Activated CD4-positive, alpha-beta T cell treated with anti-CD3 and anti-CD28 coated beads for 36 hours (primary cell): Measurements from ENCODE around the gene JAKMIP2. TPM values are rescaled to one million over a fixed set of nuclear protein-coding genes. Genes with fewer than 3 reads are reported as not detected.
"Not testable (repeated sequence)": the region's sequence is repeated elsewhere in the genome, so short reads cannot be mapped to it uniquely, and the experiment has no call there.

ENCODE experiments used
- ATAC-seq: fragments of 200-7000 bp; cut with Tn5 transposase; one replicate; pipeline ENCODE4 v1.10.0; 2021; ENCODE audit warnings: mild to moderate bottlenecking, moderate library complexity
- CTCF ChIA-PET: fragments of 350-600 bp; sonication (Branson Sonifier 250); formaldehyde crosslinking; loops from one replicate; lab custom pipeline; 2021; ENCODE audit warnings: antibody characterized with exemption; lab: Charles Lee
- POLR2A ChIA-PET: fragments of 350-600 bp; sonication (Branson Sonifier 250); formaldehyde crosslinking; loops from one replicate; lab custom pipeline; 2021; ENCODE audit warnings: antibody characterized with exemption, inconsistent platforms; lab: Charles Lee
- DNase-seq: peaks from one replicate; pipeline ENCODE4 v3.0.0-alpha.2; 2020
- H3K27ac Mint-ChIP-seq: one replicate; pipeline ENCODE4 v1.8.0; 2021; ENCODE audit warnings: mixed read lengths
- H3K27me3 Mint-ChIP-seq: one replicate; pipeline ENCODE4 v1.8.0; 2021; ENCODE audit warnings: mixed read lengths
- H3K36me3 Mint-ChIP-seq: one replicate; pipeline ENCODE4 v1.8.0; 2021; ENCODE audit warnings: low read depth, mixed read lengths
- H3K4me1 Mint-ChIP-seq: one replicate; pipeline ENCODE4 v1.8.0; 2021; ENCODE audit warnings: mixed read lengths
- H3K4me3 Mint-ChIP-seq: one replicate; pipeline ENCODE4 v1.8.0; 2021; ENCODE audit warnings: mild to moderate bottlenecking, moderate library complexity, mixed read lengths
- H3K9me3 Mint-ChIP-seq: one replicate; pipeline ENCODE4 v1.8.0; 2021; ENCODE audit warnings: low read depth, mixed read lengths
- intact Hi-C, 2 experiments: fragments of 100-400 bp; cut with DNase I in 1 of 2; cut with micrococcal nuclease in 1 of 2; formaldehyde crosslinking; loops; one replicate each; pipeline versions ENCODE4 v1.14.2 to v1.15.1; 2022 to 2024; cut with DNase I, micrococcal nuclease
- total RNA-seq, 2 experiments: library from RNA; stranded (reverse); gene quantifications; one replicate each; pipeline ENCODE4 v1.2.3, GENCODE V29; 2021

JAKMIP2 gene
- total RNA-seq: 1 to 10 TPM; 3.4 to 3.9 TPM

DNA sequence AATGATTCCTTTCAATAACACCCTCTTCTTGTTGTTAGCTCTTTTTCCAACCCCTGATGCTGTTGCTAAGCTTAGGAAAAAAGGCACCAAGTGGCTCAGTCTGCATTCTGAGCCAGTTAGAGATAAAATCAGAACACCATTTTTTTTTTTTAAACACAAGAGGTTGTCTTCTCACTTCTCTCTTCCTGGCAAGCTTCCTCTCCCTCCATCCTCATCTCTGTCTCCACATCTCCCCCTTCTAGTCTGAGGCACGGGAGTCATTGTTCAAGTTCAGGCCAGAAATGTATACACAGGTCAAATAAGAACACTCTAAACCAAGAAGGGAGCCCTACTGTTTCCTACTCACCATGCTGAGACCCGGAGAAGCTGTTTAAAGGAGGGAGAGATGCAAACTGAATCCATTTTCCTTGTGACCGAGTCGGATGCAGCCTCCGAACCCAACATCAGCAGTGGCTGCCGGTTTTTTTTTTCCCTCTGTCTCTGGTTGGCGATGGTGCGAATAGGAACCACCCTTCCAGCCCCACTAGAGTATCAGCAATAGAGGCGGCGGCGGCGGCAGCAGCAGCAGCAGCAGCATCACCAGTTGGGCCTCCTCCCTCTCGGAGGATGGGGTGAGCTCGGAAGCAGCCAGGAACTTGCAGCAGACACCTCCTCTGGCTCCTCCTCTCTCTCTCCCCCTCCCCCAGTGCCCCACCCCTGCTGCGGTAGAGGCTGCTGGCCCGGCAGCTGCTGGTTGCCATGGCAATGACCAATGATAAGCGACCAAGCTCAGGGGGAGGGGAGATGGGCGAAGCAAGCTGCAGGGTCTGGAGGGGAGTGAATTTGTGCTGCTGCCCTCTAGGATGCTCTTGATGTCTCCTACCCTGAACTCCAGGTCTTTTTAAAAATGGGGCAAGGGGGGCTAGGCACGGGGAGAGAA, at the start of gene JAKMIP2:
Gene JAKMIP2, minus strand, starts transcription at position 619 of the 919 bp plus-strand sequence. CDS start 110,922 bp downstream, outside the sequence.
- Mint-ChIP-seq H3K27me3 (no peaks in the 10 kb centered on the region), H3K4me3 (peak within 1 kb of the TSS; percentile 79), H3K4me1 (peaks cover 14% of the 10 kb centered on the region), H3K9me3 (no peaks in the 10 kb centered on the region), H3K27ac (peak within 1 kb of the TSS; percentile 82), H3K36me3 (no peaks in the 10 kb centered on the region)
- DNase-seq (peak; percentile 93), ATAC-seq (peak; percentile 98)
- intact Hi-C loops: loop anchor here in 1 of 2 experiments (1.0 kb wide), 1 partner anchor 601 kb away; the partner anchor contains the start of gene FBXO38
- POLR2A ChIA-PET: no interaction called here
- CTCF ChIA-PET: interaction anchor here (0.6 to 1.0 kb wide), 5 partner anchors 15 to 305 kb away, joined by 3 read pairs; no protein-coding TSS in a partner anchor

GRCh38 chr5:147831465-147831864, 48.9 kb upstream of the JAKMIP2 start, which contains the start of gene SPINK1:
Gene SPINK1, minus strand, starts transcription at chr5:147831671. Its CDS starts 94 bp downstream, at chr5:147831577.
- H3K27me3 Mint-ChIP-seq: peaks cover 10% of the 10 kb centered on the region
- ATAC-seq: no peak
- ChIA-PET POLR2A (no interaction called here), CTCF (no interaction called here)
- H3K9me3 Mint-ChIP-seq: no peaks in the 10 kb centered on the region
- no peaks in the 10 kb centered on the region for H3K4me1 Mint-ChIP-seq
- no peaks in the 10 kb centered on the region for H3K36me3 Mint-ChIP-seq
- intact Hi-C loops: no loop called here
- H3K4me3 Mint-ChIP-seq: no peak within 1 kb of the TSS
- H3K27ac Mint-ChIP-seq: no peak within 1 kb of the TSS
- DNase-seq: no peak

- Mint-ChIP-seq H3K4me3 (no peak overlapping the region), H3K9me3 (no peaks in the 10 kb centered on the region), H3K27me3 (peaks cover 10% of the 10 kb centered on the region), H3K4me1 (no peaks in the 10 kb centered on the region), H3K36me3 (no peaks in the 10 kb centered on the region), H3K27ac (no peak overlapping the region)
- CTCF ChIA-PET: interaction anchor here (0.5 to 1.8 kb wide), 3 partner anchors 199 to 1775 kb away, joined by 3 to 12 read pairs (median 3); no protein-coding TSS in a partner anchor
- DNase-seq (no peak), ATAC-seq (no peak)
- intact Hi-C loops: no loop called here
- POLR2A ChIA-PET: no interaction called here
Observed at GRCh38 chr5:147830035-147830434, 47.5 kb upstream of the JAKMIP2 start.

DNA sequence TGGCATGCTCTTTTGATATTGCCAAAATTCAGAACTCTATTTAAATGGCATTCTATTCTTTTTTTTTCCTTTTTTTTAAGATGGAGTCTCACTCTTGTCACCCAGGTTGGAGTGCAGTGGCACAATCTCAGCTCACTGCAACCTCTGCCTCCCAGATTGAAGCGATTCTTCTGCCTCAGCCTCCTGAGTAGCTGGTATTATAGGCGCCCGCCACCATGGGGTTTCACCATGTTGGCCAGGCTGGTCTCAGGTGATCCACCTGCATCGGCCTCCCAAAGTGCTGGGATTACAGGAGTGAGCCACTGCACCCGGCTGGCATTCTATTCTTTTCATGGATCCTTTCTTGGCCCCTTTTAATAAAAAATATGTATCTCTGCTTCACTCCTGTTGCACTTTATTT, 44.5 kb upstream of the JAKMIP2 start:
- H3K27me3 Mint-ChIP-seq, POLR2A ChIA-PET, H3K9me3 Mint-ChIP-seq, DNase-seq, H3K4me3 Mint-ChIP-seq, H3K27ac Mint-ChIP-seq, intact Hi-C loops, H3K36me3 Mint-ChIP-seq, H3K4me1 Mint-ChIP-seq, ATAC-seq: not testable (repeated sequence)
- CTCF ChIA-PET: interaction anchor here (1.4 kb wide), 1 partner anchor 199 kb away, joined by 6 read pairs; no protein-coding TSS in a partner anchor

DNA sequence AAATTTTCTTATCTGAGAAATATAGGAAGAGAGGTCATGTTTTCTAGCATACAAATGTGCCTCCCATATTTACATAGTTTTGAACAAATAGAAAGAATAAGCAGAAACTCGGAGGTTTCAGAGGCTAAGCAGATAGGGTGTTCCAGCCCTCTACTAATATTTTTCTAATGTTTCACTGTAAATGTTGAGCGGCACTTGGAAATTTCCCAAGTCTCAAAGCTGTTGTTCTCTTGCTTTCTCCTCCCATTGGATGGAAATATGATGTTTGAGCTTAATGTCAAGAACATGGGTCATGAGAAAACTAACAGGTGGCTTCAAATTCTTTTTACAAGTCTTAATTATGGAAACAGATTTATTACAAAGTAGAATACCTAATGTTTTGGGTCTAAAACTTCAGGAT, 43.8 kb upstream of the JAKMIP2 start:
- Mint-ChIP-seq H3K4me1 (no peaks in the 10 kb centered on the region), H3K27ac (no peak overlapping the region), H3K4me3 (no peak overlapping the region), H3K9me3 (no peaks in the 10 kb centered on the region), H3K36me3 (no peaks in the 10 kb centered on the region), H3K27me3 (peaks cover 7% of the 10 kb centered on the region)
- DNase-seq (no peak), ATAC-seq (no peak)
- CTCF ChIA-PET: interaction anchor here (1.4 kb wide), 1 partner anchor 199 kb away, joined by 6 read pairs; no protein-coding TSS in a partner anchor
- intact Hi-C loops: no loop called here
- POLR2A ChIA-PET: no interaction called here

DNA sequence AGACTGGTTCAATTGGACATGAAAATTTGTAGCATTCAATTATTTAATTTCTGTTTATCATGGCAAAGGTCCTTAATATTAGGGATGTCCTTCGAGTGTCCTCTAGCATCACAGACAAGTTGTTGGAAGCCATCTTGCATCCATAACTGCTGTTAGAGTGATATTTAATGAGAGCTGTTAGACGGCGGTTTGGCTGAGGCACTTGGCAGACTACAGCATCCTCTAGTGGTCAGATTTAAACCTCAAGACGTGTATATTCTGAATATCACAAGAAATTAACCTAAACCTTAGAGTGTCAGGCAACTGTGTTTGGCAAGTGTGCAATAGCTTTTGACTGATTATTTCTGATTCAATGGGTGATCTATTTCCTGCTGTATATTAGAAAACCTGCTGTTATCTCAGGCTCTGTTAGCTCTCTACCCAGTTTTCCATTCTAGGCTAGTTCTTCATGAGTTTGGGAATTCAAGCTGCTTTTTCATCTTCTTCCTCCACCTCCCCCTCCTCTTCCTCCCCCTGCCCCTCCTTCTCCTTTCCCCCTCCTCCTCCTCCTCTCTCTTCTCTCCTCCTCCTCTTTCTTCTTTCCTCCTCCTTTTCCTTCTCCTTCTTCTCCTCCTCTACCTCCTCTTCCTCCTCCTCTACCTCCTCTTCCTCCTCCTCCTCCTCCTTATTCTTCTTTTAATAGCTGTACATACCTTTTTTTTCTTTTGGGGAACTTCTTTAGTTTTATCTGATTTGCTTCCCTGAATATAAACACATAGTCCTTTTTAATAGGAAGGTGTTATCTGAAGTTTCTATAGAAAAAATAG, 40.4 kb upstream of the JAKMIP2 start:
- ChIA-PET POLR2A (no interaction called here), CTCF (interaction anchor here (0.6 to 4.4 kb wide), 13 partner anchors 9 to 207 kb away, joined by 3 to 108 read pairs (median 4); no protein-coding TSS in a partner anchor)
- Mint-ChIP-seq H3K27me3 (peaks cover 2% of the 10 kb centered on the region), H3K4me3 (no peak overlapping the region), H3K27ac (no peak overlapping the region), H3K36me3 (no peaks in the 10 kb centered on the region), H3K4me1 (no peaks in the 10 kb centered on the region), H3K9me3 (no peaks in the 10 kb centered on the region)
- intact Hi-C loops: loop anchor here (1.0 to 5.0 kb wide), 3 partner anchors 195 to 371 kb away; no protein-coding TSS in a partner anchor
- peak; percentile 80 for ATAC-seq
- peak; percentile 56 for DNase-seq

- POLR2A ChIA-PET, ATAC-seq, H3K27ac Mint-ChIP-seq, DNase-seq, H3K27me3 Mint-ChIP-seq, H3K36me3 Mint-ChIP-seq, H3K4me3 Mint-ChIP-seq, H3K9me3 Mint-ChIP-seq, H3K4me1 Mint-ChIP-seq: not testable (repeated sequence)
- intact Hi-C loops: loop anchor here (1.0 to 5.0 kb wide), 3 partner anchors 194 to 370 kb away; no protein-coding TSS in a partner anchor
- CTCF ChIA-PET: interaction anchor here (0.6 to 4.4 kb wide), 10 partner anchors 8 to 197 kb away, joined by 3 to 108 read pairs (median 5); no protein-coding TSS in a partner anchor
Observed at GRCh38 chr5:147822222-147822621, 39.7 kb upstream of the JAKMIP2 start.

GRCh38 chr5:147821766-147822165, 39.2 kb upstream of the JAKMIP2 start:
- intact Hi-C loops: loop anchor here (1.0 to 5.0 kb wide), 3 partner anchors 193 to 369 kb away; no protein-coding TSS in a partner anchor
- no peak overlapping the region for H3K27ac Mint-ChIP-seq
- no peaks in the 10 kb centered on the region for H3K36me3 Mint-ChIP-seq
- no peaks in the 10 kb centered on the region for H3K27me3 Mint-ChIP-seq
- ATAC-seq: no peak
- ChIA-PET CTCF (interaction anchor here (1.7 to 4.4 kb wide), 2 partner anchors 181 to 192 kb away, joined by 13 to 108 read pairs; no protein-coding TSS in a partner anchor), POLR2A (no interaction called here)
- no peak for DNase-seq
- no peak overlapping the region for H3K4me3 Mint-ChIP-seq
- no peaks in the 10 kb centered on the region for H3K4me1 Mint-ChIP-seq
- H3K9me3 Mint-ChIP-seq: no peaks in the 10 kb centered on the region

DNA sequence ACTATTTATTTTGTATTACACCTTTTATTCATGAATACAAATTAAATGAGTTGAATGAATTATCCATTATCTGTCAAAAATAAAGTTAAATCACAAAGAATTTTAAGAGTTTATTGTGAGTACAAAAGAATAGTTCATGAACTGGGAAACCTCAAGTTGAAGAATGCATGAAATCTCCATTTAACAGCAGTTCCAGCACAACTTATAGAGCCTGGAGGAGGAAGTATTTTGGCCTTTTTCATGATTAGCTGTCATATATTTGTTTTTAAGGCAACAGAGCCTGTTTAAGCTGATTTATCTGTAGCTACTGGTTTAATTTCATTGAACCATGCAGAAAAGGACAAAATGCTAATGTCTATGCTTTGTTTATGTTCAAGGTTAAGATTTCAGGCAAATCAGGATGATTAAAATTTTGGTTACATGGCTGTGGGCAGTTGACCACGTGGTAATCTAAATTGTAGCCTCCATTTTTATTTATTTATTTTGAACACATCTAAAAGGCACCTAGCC, 36.8 kb upstream of the JAKMIP2 start:
- intact Hi-C loops: no loop called here
- no peak for DNase-seq
- POLR2A ChIA-PET: no interaction called here
- ATAC-seq: no peak
- Mint-ChIP-seq H3K36me3 (no peaks in the 10 kb centered on the region), H3K4me3 (no peak overlapping the region), H3K9me3 (no peaks in the 10 kb centered on the region), H3K27ac (no peak overlapping the region), H3K27me3 (no peaks in the 10 kb centered on the region), H3K4me1 (no peaks in the 10 kb centered on the region)
- CTCF ChIA-PET: interaction anchor here (1.1 to 2.5 kb wide), 4 partner anchors 9 to 192 kb away, joined by 3 to 19 read pairs (median 3); no protein-coding TSS in a partner anchor

GRCh38 chr5:147818290-147818689, 35.8 kb upstream of the JAKMIP2 start:
- POLR2A ChIA-PET: interaction anchor here (0.6 kb wide), 1 partner anchor 191 kb away, joined by 4 read pairs; no protein-coding TSS in a partner anchor
- Mint-ChIP-seq H3K9me3 (no peaks in the 10 kb centered on the region), H3K4me3 (no peak overlapping the region), H3K4me1 (no peaks in the 10 kb centered on the region), H3K36me3 (no peaks in the 10 kb centered on the region), H3K27ac (no peak overlapping the region), H3K27me3 (no peaks in the 10 kb centered on the region)
- DNase-seq: no peak
- ATAC-seq: no peak
- intact Hi-C loops: no loop called here
- CTCF ChIA-PET: interaction anchor here (1.1 to 2.5 kb wide), 2 partner anchors 8 to 190 kb away, joined by 3 to 19 read pairs; no protein-coding TSS in a partner anchor
